ENCODE measurements around the gene SPRED2. TPM values are rescaled to one million over a fixed set of nuclear protein-coding genes. Genes with fewer than 3 reads are reported as not detected.

SPRED2 gene
- total RNA-seq, 4 donors from 2014 or later: 13.7 to 25.3 (median 17.8) TPM

DNA sequence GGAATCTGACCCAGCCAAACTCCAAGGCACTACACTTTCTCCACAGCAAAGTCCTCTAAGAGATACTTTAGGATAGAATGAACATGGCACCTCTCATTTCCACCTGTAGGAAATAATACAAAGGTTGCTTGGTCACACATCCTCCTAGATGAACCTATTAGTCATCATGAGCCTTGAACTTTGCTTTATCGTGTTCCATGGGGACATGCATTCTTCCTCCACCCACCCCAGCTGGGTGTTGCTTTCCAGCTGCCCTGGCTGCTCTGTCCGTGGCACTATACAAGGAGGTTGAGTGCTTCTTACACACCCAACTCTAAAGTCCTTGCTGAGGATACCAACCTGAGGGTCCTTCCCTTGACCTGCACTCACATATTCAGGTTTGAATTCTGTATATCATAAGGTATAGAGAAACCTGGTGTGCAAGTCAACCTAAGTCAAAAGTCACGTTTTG lies 52.7 kb downstream of the SPRED2 start:
- TF ChIP-seq, protein P1, sequence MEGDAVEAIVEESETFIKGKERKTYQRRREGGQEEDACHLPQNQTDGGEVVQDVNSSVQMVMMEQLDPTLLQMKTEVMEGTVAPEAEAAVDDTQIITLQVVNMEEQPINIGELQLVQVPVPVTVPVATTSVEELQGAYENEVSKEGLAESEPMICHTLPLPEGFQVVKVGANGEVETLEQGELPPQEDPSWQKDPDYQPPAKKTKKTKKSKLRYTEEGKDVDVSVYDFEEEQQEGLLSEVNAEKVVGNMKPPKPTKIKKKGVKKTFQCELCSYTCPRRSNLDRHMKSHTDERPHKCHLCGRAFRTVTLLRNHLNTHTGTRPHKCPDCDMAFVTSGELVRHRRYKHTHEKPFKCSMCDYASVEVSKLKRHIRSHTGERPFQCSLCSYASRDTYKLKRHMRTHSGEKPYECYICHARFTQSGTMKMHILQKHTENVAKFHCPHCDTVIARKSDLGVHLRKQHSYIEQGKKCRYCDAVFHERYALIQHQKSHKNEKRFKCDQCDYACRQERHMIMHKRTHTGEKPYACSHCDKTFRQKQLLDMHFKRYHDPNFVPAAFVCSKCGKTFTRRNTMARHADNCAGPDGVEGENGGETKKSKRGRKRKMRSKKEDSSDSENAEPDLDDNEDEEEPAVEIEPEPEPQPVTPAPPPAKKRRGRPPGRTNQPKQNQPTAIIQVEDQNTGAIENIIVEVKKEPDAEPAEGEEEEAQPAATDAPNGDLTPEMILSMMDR (IDR thresholded peaks at IDR 0.05; ENCODE audit: low read depth): no peak

DNA sequence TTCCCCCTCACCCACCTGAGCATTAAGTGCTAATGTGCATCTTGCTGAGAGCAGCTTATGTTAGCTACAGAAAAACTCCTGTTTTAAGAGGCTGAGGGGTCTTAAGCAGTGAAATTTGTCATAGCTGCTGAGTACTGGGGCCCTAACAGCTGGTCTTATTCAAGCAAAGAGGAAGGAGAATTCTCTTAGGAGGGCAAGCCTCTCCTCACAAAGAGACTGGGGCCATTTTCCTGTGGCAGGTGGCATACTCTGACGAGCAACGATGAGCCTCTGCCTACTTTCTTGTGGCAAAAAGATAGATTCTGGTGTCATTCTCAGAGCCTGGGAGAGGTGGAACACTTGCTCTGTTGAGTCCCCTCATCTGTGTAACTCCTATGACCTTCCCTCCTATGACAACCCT lies 53.2 kb downstream of the SPRED2 start:
- TF ChIP-seq, protein P1 (IDR thresholded peaks at IDR 0.05; ENCODE audit: low read depth): no peak

DNA sequence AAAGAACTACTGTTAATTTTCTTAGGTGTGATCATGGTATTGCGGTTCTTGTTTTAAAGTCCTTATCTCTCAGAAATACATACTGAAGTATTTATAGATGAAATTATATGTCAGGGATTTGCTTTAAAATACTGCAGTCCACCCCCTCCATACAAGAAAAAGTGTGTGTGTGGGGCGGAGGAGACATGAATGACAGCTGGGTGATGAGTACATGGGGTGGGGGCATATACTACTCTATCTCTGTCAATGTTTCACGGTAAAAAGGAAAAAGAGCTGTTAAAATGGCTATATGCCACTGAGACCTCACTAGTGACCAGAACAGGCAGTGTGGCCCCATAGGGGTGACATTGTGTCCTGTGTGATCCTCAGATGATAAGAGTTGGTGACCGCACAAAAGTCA lies 54.1 kb downstream of the SPRED2 start:
- TF ChIP-seq, protein P1 (IDR thresholded peaks at IDR 0.05; ENCODE audit: low read depth): no peak

DNA sequence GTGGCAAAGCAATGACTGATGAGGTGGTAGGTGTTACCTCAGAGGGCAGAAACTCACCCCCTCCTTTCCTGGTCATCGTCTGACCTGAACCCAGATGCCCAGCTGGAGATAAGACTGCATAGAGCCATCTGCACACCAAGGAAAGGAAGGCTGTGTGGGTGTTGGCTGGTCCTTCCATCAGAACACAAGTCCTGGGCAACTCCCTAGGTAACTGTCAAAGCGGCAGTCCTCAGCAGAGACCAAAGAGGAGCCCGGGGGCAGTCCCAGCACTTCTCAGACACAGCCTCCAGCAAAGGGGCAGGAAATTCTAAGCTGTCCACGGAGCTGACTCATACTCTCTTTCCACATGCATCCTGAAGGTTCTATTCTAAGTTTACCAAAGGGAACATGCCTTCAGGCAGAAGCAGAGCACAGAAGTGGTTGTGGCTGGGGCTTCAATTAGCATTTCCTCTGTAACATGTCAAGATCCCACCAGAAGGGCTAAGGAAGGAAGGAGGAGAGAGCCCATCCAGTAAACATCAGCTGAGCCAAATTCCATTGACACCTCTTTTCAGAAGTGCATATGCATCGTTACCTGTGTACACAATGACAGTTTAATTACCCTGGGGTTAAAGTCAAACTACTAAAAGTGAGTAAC lies 54.7 kb downstream of the SPRED2 start:
- TF ChIP-seq, protein P1 (IDR thresholded peaks at IDR 0.05; ENCODE audit: low read depth): no peak

DNA sequence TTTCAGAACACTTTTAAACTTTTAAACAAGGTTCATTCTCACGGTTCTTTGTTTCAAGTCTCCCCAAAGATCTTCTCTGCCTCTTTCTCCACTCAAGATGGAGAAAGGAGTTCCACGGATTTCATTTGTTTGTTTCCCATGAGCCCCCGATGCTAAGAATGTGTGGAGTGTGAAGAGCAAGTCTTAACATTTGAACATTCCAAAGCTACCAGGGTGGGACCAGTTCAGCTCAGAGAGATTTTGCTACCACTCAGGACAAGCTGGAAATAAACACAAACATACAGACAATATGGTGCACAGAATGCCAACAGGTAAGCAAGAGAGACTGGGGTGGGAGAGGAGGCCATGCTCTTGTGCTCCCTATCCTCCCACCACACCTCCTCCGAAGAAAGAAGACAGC lies 56.7 kb downstream of the SPRED2 start:
- TF ChIP-seq, protein P1 (IDR thresholded peaks at IDR 0.05; ENCODE audit: low read depth): no peak

DNA sequence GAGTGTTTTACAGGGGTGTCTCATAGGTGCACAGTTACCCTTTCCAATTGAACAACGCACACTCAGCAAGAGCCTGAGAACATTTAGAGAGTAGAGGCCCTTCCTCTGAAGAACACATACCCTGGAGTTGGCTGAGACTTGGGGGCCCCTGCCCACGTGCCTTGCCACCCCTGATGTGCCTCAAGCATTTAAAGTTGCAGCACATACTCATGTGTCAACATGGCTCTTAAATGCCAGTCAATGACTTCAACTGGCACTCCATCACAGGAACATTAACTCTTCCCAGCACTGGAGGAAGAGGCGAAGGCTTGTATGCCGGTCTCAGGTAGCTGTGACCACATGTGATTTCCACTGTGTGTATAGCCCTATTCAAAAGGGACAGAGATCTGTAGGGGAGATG lies 57.4 kb downstream of the SPRED2 start:
- TF ChIP-seq, protein P1 (IDR thresholded peaks at IDR 0.05; ENCODE audit: low read depth): no peak

DNA sequence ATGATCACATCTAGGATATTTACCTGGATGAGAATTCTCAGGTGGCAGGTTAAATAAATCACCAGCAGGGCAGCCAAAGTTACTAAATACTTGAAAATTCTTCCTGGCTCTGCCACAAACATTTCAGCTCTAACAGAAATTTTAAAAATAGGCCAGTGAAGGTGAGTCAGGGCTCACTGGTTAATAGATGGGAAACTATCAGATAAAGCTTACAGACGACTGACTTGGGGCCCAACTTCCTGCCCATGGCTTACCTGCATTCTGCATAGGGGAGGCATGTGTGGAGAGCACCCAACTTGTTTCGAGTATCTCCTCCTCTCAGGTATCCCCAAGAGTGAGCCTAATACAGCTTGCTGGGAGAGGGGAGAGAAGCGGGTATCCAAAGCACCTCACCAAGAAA lies 57.8 kb downstream of the SPRED2 start:
- TF ChIP-seq, protein P1 (IDR thresholded peaks at IDR 0.05; ENCODE audit: low read depth): no peak

Data from subcutaneous adipose tissue (tissue), 4 donors.